ENCODE measurements around the gene SBNO2. TPM values are rescaled to one million over a fixed set of nuclear protein-coding genes. Genes with fewer than 3 reads are reported as not detected.

SBNO2 gene
- total RNA-seq, 1 experiment from 2014 or later, result 123 TPM

DNA sequence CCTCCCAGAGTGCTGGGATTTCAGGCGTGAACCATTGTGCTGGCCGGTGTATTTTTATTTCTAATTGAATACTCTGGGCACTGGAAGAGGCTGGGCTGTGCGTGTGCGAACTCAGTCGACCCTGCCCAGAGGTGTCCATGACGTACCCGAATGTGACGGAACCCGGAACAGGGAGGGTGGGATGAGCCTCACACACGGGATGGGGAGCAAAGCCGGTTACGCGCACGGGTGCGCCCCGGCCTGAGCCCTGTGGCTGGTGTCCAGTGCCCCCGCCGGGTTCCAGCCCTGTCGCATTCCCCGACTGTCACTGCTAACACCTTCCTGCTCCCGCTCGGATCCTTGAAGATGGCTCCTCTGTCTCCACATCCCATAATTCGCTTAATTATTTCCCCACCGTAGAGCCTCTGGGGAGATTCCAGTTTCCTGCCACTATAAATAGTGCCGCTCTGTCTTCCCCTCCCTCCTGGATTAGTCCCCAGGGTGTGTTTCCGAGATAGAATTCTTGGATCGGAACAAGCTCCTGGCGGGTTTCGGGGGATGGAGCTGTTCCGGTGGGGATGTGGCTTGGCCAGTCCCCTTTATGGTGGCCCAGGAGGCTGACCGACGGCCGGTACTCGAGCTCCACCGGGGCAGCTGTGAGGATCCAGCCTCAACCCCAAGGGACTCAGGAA is 22.0 kb downstream of the SBNO2 start:
- H3K27ac Mint-ChIP-seq (ENCODE audit: low read depth, unreplicated experiment), result no peak overlapping the region
- H3K4me3 Mint-ChIP-seq (ENCODE audit: unreplicated experiment), result no peak overlapping the region
- intact Hi-C loops (cut with micrococcal nuclease), result no loop called here
- POLR2A ChIA-PET, result interaction anchor here (0.6 kb wide), 1 partner anchor 21 kb away, joined by 5 read pairs; no protein-coding TSS in a partner anchor
- TF ChIP-seq, protein P1, sequence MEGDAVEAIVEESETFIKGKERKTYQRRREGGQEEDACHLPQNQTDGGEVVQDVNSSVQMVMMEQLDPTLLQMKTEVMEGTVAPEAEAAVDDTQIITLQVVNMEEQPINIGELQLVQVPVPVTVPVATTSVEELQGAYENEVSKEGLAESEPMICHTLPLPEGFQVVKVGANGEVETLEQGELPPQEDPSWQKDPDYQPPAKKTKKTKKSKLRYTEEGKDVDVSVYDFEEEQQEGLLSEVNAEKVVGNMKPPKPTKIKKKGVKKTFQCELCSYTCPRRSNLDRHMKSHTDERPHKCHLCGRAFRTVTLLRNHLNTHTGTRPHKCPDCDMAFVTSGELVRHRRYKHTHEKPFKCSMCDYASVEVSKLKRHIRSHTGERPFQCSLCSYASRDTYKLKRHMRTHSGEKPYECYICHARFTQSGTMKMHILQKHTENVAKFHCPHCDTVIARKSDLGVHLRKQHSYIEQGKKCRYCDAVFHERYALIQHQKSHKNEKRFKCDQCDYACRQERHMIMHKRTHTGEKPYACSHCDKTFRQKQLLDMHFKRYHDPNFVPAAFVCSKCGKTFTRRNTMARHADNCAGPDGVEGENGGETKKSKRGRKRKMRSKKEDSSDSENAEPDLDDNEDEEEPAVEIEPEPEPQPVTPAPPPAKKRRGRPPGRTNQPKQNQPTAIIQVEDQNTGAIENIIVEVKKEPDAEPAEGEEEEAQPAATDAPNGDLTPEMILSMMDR (IDR thresholded peaks at IDR 0.05; ENCODE audit: unreplicated experiment), result no peak
- H3K27me3 Mint-ChIP-seq (ENCODE audit: insufficient read depth, unreplicated experiment), result no peaks in the 10 kb centered on the region
- peaks cover 5% of the 10 kb centered on the region for H3K4me1 Mint-ChIP-seq (ENCODE audit: insufficient read depth, unreplicated experiment)
- CTCF ChIA-PET, result interaction anchor here (0.6 to 1.0 kb wide), 3 partner anchors 23 to 977 kb away, joined by 3 to 8 read pairs (median 4); no protein-coding TSS in a partner anchor
- no peak for DNase-seq (ENCODE audit: unreplicated experiment)
- no TSS peak for BruUV-seq (replicated peaks)
- H3K9me3 Mint-ChIP-seq (ENCODE audit: unreplicated experiment), result no peaks in the 10 kb centered on the region
- H3K36me3 Mint-ChIP-seq (ENCODE audit: insufficient read depth, unreplicated experiment), result peaks cover 67% of the 10 kb centered on the region

DNA sequence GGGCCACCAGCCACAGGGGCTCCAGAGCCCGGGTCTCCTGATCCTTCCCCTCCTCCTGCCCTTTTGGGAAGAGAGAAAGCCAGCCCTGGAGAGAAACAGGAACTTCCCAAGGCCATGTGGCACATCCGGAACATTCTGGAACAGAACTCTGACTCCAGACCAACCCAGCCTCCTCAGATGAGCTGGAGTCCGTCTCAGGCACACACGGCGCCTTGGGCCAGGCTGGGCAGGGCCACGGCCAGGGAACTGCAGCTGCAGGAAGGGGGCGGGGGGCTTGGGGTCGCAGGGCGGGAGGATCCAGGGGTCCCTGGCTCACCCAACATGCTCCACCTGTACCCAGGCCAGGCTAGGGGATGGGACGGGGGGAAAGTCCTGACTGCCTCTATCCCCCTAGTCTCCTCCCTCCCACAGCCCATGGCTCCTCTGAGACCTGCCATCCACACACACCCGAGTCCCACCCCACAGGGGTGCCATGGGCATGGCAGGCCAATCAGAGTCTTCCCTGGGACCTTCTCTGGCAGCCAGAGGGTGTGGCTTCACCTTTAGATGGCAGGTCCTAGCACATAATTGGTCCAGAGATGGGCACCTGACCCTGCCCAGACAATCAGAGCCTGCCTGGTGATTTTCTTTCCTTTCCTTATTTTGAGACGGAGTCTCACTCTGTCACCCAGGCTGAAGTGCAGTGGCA is 22.9 kb downstream of the SBNO2 start:
- DNase-seq (ENCODE audit: unreplicated experiment), result no peak
- ChIA-PET POLR2A (no interaction called here), CTCF (interaction anchor here (0.6 kb wide), 1 partner anchor 81 kb away, joined by 4 read pairs; no protein-coding TSS in a partner anchor)
- H3K27me3 Mint-ChIP-seq (ENCODE audit: insufficient read depth, unreplicated experiment), result no peaks in the 10 kb centered on the region
- peaks cover 3% of the 10 kb centered on the region for H3K4me1 Mint-ChIP-seq (ENCODE audit: insufficient read depth, unreplicated experiment)
- H3K9me3 Mint-ChIP-seq (ENCODE audit: unreplicated experiment), result no peaks in the 10 kb centered on the region
- no peak overlapping the region for H3K27ac Mint-ChIP-seq (ENCODE audit: low read depth, unreplicated experiment)
- H3K4me3 Mint-ChIP-seq (ENCODE audit: unreplicated experiment), result no peak overlapping the region
- TF ChIP-seq, protein P1 (IDR thresholded peaks at IDR 0.05; ENCODE audit: unreplicated experiment), result no peak
- H3K36me3 Mint-ChIP-seq (ENCODE audit: insufficient read depth, unreplicated experiment), result peaks cover 63% of the 10 kb centered on the region
- BruUV-seq (replicated peaks), result no TSS peak
- intact Hi-C loops (cut with micrococcal nuclease), result no loop called here

DNA sequence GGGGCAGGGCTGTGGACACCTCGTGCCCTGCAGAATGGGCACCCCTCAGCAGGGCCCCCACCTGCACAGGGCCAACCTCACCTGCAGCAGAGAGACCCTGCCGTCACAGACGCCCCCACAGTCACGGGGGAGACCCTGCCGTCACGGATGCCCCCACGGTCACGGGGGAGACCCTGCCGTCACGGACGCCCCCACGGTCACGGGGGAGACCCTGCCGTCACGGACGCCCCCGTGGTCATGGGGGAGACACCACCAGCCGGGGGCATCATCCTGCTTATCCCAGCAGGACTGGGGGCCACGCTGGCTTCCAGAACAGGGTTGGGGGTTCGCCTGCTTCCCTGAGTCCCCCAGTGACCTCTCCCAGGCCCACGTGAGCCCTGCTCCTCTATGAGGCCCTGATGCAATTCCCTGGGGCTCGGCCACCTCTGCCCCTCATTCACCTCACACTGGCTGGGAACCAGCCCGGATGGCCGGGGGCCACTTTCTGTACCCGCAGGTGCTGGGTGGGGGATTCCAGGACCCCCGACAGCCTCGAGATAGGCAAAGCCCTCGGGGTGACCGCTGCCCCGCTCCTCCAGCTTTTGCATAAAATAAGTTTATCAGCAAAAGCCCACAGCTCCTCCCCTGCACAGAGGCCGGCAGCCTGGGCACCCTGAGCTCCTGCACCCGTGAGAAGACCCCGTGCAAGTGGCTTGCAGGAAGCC is 23.6 kb downstream of the SBNO2 start:
- no peaks in the 10 kb centered on the region for H3K4me1 Mint-ChIP-seq (ENCODE audit: insufficient read depth, unreplicated experiment)
- TF ChIP-seq, protein P1 (IDR thresholded peaks at IDR 0.05; ENCODE audit: unreplicated experiment), result no peak
- no peaks in the 10 kb centered on the region for H3K27me3 Mint-ChIP-seq (ENCODE audit: insufficient read depth, unreplicated experiment)
- BruUV-seq (replicated peaks), result no TSS peak
- no peaks in the 10 kb centered on the region for H3K9me3 Mint-ChIP-seq (ENCODE audit: unreplicated experiment)
- DNase-seq (ENCODE audit: unreplicated experiment), result no peak
- POLR2A ChIA-PET, result no interaction called here
- CTCF ChIA-PET, result no interaction called here
- no peak overlapping the region for H3K4me3 Mint-ChIP-seq (ENCODE audit: unreplicated experiment)
- peaks cover 69% of the 10 kb centered on the region for H3K36me3 Mint-ChIP-seq (ENCODE audit: insufficient read depth, unreplicated experiment)
- no peak overlapping the region for H3K27ac Mint-ChIP-seq (ENCODE audit: low read depth, unreplicated experiment)
- intact Hi-C loops (cut with micrococcal nuclease), result no loop called here

All from MCF 10A (cell line).